Stimulated activated CD8-positive, alpha-beta memory T cell treated with anti-CD3 and anti-CD28 coated beads, Interleukin-7, amount 100 ng/mL, for 48 hours (primary cell): ENCODE results near the gene KLRG1.

Source experiments
- DNase-seq, 2 donors: peaks; one replicate each; pipeline ENCODE4 v3.0.0-alpha.2; 2020; ENCODE audit warnings: low read depth in 1 of 2; ENCODE audit errors: extremely low read depth in 1 of 2

KLRG1 gene

GRCh38 chr12:9040484-9041186 is 51.3 kb downstream of the KLRG1 start:
- no peak for DNase-seq

DNA sequence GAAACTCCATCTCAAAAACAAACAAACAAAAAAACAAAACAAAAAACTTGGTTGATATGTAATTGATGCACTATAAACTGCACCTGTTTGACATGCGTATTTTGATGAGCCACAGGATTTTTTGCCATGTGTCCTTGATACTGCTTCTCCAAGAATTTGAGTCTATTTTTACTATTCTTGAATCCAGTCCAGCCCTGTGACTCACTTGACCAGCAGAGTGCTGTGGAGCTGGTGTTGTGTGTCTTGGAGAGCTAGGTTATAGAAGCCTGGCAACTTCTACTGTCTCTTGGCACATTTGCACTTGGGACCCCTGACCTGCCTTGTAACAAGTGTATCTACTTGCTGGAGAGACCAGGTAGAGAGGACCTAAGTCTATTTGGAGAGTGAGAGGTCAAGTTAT is 52.0 kb downstream of the KLRG1 start:
- DNase-seq = no peak

DNA sequence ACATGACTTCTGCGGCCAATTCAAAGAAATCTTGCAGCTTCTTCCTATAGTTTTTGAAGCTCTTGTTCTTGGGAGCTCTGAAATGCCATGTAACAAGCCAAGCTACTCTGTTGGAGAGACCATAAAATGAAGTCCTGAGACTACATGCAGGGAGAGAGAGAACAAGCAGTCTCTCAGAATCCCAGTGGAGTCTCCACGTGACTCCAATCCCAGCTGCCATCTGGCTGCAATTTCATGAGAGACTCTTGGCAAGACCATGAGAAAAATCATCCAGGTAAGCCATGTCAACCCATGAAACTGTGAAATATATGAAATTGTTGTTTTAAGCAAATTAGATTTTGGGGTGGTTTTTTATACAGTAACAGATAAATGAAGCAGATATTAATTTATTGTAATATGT is 54.4 kb downstream of the KLRG1 start:
- DNase-seq = no peak

- no peak for DNase-seq
Observed at GRCh38 chr12:9047105-9047504, 57.8 kb downstream of the KLRG1 start.

DNA sequence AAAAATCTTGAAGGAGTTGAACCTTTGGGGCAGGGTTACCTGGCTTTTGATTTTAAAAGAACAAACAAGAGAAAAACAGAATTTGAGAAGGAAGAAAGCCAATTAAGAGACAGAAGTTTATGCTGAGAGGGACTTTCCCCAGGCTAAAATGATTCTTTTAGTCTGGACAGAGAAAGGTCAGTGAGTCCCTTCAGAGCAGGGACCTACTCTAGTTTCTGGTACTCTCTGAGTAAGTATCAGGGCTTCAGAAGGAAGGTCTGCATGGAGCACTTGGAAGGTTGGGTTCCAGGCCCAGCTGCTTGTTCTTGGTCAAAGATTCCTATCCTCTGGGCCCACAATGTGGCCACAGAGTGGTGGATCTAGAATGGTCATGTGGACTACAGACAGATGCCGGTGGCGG is 59.6 kb downstream of the KLRG1 start:
- DNase-seq = no peak

- no peak for DNase-seq
Observed at GRCh38 chr12:9049520-9050133, 60.3 kb downstream of the KLRG1 start.

DNA sequence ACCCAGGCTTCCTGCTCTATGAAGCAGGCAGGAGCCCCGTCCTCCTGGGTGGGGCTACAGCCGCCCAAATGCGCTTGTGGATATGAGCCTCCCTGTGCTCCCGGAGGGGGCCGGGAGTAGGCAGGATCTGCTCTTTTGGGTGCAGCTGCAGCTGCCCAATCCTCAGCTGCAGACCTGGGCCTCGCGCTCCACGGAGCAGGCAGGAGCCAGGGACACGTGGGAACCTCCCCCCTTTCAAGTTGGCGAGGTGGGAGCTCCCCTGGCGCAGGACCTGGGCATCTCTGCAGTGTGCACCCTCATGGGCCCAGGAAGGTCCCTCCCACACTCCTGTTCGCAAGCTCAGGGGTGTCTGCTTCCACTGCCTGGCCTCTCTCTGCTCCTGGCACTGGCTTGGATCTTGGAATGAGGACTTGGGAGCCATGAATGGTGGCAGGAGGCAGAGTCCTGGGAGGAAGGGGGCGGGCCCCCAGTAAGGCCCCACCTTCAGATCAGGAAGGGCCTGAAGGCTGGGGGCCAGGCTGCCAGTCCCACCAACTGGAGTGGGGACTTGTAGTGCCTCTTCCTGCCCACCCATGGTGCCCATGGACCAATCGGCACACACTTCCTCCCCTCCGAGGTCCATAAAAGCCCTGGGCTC is 61.3 kb downstream of the KLRG1 start:
- no peak for DNase-seq

DNA sequence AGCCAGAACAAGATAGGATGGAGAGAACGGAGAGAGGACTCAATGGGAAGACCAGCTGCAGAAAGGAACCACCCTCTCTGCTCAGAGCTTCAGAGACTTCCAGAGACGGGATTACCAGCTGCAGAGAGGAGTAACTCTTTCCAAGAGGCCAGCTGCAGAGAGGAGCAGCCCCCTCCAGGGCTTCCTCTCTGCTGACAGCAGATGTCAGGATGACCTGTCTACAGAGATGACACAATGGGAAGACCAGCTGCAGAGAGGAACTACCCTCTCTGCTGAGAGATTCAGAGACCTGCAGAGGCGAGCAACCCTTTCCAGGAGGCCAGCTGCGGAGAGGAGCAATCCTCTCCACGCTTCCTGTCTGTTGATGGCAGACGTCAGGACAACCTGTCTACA is 61.8 kb downstream of the KLRG1 start:
- no peak for DNase-seq

DNA sequence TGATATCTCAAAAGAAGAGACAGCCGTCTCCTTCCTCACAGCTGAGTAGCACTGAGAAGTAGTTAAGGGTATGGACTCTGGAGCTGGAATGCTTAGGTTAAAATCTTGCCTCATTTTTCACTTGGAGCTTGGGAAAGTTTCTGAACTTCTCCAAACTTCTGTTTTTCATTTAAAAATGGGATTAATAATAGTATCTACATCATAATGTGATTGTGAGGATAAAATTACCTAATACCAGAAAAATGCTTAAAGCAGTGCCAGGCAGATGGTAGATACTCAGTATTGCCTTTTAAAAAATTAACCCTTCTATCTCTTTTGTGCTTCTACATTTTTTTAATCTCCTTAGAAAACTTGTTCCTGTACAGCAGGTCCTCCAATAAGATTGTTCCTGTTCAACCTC is 63.3 kb downstream of the KLRG1 start:
- no peak for DNase-seq
